Anterior cingulate cortex (tissue), 58 donors: ENCODE data around the gene CTSD.
"Not testable (repeated sequence)": the region's sequence is repeated elsewhere in the genome, so short reads cannot be mapped to it uniquely, and the experiment has no call there.

Source experiments
- DNase-seq, 58 donors: peaks; one replicate each; lab custom pipeline; 2025; lab: John Stamatoyannopoulos, UW

The CTSD gene

GRCh38 chr11:1772270-1773130, 8.8 kb upstream of the CTSD start:
- peak in 4 of 58 donors; percentile 24 to 45 (median 44) for DNase-seq

- peak in 1 of 58 donors; percentile 37 for DNase-seq
Measured at GRCh38 chr11:1771700-1772099, 8.0 kb upstream of the CTSD start.

GRCh38 chr11:1771273-1771672, 7.5 kb upstream of the CTSD start:
- no peak for DNase-seq

GRCh38 chr11:1770528-1770927, 6.8 kb upstream of the CTSD start:
- DNase-seq: no peak

GRCh38 chr11:1770061-1770460, 6.3 kb upstream of the CTSD start:
- DNase-seq: no peak

- DNase-seq: not testable (repeated sequence)
Measured at GRCh38 chr11:1769304-1769936, 5.7 kb upstream of the CTSD start.

- no peak for DNase-seq
Measured at GRCh38 chr11:1768141-1768469, 4.4 kb upstream of the CTSD start.

GRCh38 chr11:1767399-1768140, 3.8 kb upstream of the CTSD start:
- no peak for DNase-seq

GRCh38 chr11:1766719-1767398, 3.1 kb upstream of the CTSD start:
- no peak for DNase-seq

- DNase-seq: no peak
Measured at GRCh38 chr11:1765871-1766718, 2.4 kb upstream of the CTSD start.

GRCh38 chr11:1763336-1763795, 361 bp downstream of the CTSD start:
- DNase-seq: no peak

GRCh38 chr11:1762537-1763302, 1.0 kb downstream of the CTSD start:
- DNase-seq: no peak

- no peak for DNase-seq
Measured at GRCh38 chr11:1761857-1762536, 1.7 kb downstream of the CTSD start.

GRCh38 chr11:1761110-1761856, 2.4 kb downstream of the CTSD start:
- no peak for DNase-seq

- DNase-seq: peak in 53 of 58 donors; percentile 38 to 95 (median 77)
Measured at GRCh38 chr11:1760351-1761109, 3.2 kb downstream of the CTSD start.

- no peak for DNase-seq
Measured at GRCh38 chr11:1759851-1760220, 3.9 kb downstream of the CTSD start.
